SIG-M5 treated with dmso at 0.1 percent for 504 hours (cell line): Measurements from ENCODE around the gene DRC7.

ENCODE experiments used
- DNase-seq: peaks from one replicate; lab custom pipeline; 2025; ENCODE audit not compliant: unreplicated experiment; lab: John Stamatoyannopoulos, UW

Gene DRC7, protein sequence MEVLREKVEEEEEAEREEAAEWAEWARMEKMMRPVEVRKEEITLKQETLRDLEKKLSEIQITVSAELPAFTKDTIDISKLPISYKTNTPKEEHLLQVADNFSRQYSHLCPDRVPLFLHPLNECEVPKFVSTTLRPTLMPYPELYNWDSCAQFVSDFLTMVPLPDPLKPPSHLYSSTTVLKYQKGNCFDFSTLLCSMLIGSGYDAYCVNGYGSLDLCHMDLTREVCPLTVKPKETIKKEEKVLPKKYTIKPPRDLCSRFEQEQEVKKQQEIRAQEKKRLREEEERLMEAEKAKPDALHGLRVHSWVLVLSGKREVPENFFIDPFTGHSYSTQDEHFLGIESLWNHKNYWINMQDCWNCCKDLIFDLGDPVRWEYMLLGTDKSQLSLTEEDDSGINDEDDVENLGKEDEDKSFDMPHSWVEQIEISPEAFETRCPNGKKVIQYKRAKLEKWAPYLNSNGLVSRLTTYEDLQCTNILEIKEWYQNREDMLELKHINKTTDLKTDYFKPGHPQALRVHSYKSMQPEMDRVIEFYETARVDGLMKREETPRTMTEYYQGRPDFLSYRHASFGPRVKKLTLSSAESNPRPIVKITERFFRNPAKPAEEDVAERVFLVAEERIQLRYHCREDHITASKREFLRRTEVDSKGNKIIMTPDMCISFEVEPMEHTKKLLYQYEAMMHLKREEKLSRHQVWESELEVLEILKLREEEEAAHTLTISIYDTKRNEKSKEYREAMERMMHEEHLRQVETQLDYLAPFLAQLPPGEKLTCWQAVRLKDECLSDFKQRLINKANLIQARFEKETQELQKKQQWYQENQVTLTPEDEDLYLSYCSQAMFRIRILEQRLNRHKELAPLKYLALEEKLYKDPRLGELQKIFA

DNA sequence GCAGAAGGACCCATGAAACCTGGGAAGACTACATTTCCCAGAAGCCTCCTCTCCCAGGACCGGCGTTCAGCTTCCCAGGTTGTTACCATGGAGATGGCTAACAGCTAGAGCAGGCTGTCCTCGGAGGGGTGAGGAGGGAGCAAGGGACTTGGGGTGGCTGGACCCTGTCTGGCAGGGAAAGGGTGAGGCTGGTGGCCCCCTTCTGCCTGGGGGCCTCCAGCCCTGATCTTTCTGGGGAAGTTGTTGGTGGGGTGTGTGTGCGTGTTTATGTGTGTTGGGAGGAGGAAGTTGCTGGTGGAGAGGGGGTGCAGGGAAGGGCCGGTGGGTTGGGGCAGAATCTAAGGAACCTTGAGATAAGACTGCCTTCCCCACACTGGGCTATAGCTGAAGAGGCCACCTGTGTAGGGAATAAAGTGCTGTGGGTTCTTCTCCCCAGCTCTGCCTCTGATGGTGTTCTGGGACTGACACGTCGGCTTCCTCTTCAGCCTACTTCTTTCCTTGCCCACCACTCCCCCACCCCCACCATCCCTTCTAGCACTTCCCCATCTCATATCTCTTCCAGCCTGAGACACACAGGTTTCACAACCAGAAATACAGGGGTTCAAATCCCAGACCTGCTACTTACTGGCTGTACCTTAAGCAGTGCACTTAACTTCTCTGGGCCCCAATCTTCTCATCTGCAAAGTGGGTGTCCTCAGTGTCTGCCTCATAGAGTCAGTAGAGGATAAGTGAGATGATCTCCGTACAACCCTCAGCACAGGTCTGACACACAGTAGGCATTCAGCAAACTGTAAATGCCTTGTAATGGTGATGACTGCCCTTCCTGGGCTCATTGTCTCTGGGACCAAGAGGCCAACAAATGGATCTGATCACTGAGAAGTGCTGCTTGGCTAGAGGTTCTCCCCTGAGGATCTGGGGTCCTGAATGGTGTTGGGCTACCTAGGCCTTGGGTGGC lies at the start of gene DRC7:
Gene DRC7 (plus strand): TSS at position 82 of the 955 bp plus-strand sequence. CDS start 3,144 bp downstream, outside the sequence.
- DNase-seq, result peak; percentile 83

DNA sequence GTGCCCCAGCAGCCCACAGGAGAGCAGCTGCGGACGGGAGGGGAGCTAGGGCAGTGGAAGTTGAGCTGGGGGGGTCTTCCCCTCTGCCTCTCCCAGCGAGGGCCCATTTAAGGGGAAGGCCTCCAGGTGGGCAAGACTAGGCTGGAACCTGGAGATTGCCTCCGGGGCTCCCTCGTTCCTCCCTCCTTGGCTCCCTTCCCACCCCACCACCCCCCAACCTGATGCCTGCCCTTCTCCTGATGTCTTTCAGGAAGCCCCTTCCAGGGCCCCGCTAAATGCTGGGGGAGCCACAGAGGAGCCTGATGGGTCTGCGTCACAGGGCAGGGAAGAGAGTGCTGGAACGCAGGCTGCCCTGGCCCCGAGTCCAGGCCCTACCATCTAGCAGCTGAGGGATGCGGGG lies 49.4 kb upstream of the DRC7 start:
- DNase-seq, result no peak

DNA sequence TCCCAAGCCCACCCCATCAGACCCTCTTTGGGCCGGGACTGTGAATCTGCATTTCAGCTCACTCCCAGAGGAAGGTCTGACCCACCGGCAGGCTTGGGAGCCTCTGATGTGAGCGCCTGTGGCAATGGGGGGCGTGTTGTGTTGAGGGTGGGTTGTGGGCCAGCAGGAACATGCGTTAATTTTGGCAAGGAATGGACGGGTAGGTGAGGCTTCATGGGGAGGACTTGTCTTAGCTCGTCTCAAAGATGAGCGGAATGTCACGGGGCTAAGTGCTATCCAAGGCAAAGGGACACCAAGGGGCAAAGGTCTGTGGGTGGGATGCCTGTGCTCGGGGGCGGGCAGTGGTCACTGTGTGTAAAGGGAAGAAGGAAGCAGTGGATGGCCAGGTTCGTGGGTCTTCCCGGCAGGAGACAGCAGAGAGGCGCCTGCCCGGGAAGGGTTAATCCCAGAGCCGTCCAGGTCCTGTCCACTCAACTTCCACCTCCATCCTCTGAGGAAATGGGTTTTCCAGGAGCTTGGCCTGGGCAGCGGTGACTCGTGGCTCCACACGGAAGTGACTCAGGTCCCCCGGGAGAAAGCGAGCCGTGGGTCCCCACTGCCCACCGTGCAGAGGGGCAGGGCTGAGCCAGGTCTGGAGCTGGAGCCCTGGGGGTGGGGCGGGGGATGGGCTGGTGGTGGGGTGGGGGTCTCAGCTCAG lies 48.8 kb upstream of the DRC7 start:
- no peak for DNase-seq

DNA sequence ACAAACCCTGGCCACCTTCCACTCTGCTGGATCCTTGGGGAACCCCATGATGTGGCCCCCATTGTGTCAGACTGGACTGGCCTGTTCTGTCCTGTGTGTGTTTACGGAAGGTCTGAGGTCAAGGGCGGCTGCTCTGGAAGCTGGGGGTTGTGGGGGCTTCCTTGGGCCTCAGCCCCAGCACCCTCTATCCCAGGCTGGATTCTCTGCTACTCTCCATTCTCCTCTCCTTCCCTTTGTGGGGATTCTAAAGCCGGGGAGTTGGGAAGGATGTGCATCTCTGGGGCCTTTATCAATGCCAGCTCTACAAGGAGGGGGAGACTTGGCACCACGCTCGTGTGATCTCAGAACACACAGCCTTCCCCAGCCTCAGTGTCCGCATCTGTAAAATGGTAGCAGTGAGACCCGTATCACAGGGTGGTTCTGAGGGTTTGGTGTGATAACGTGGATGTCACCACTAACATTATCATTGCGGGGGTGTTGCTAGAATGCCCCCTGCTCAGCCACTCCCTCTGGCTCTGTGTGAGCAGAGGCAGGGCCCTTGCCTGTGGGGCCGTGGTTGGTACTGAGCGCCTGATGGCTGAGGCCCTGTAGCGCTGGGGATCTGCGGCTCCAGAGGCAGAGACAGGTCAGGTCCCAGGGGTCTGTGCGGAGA lies 48.1 kb upstream of the DRC7 start:
- DNase-seq, result no peak

DNA sequence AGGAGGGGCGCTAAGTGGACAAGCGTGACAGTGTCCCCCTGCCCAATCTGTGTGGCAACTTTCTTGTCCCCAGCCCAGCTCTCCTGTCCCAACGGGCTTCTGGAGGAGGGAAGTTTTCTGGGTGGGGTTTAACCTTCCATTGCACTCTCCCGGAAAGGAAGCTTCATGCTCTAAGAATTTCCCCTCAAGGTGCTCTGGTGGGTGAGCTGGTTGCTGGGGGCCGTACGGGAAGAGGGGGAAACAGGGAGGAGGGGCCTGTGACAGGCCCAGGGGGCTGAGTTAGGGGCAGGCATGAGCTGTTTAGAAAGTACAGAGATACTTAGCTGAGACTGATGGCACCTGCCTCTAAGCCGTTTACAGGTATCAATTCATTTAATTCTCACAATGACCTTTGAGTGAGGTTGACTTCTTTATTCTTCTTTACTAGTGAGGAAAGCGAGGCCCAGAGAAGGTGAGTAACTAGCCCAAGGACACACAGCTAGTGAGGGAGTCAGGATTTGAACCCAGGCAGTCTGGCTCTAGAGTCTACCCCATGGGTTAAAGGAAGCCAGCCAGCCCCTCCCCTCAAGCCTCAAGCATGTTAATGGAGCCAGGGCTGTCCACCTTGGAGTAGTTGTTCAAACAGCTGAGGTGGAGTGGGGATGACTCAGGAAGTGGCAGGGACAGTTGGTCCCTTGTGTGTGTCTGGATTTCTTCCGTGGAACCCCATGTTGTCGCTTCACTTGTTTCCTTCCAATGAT lies 47.3 kb upstream of the DRC7 start:
- no peak for DNase-seq

DNA sequence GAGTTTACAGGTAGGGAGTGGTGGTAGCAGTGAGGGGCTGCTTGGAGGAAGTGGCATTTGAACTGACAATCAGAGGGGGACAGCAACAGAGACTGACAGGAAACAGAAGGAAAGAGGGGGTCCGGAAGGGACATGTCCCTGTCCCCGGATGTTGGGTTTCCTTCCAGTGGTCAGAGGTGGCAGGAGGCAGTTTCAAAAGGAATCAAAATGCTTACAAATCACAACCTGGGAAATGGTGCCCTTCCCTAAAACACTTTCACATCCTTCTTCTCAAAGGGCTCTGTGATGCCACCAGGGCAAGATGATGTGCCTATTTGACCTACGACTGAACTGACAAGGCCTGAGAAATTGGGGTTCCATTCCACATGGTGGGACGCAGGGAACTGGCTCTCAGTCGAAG lies 46.5 kb upstream of the DRC7 start:
- peak; percentile 37 for DNase-seq

DNA sequence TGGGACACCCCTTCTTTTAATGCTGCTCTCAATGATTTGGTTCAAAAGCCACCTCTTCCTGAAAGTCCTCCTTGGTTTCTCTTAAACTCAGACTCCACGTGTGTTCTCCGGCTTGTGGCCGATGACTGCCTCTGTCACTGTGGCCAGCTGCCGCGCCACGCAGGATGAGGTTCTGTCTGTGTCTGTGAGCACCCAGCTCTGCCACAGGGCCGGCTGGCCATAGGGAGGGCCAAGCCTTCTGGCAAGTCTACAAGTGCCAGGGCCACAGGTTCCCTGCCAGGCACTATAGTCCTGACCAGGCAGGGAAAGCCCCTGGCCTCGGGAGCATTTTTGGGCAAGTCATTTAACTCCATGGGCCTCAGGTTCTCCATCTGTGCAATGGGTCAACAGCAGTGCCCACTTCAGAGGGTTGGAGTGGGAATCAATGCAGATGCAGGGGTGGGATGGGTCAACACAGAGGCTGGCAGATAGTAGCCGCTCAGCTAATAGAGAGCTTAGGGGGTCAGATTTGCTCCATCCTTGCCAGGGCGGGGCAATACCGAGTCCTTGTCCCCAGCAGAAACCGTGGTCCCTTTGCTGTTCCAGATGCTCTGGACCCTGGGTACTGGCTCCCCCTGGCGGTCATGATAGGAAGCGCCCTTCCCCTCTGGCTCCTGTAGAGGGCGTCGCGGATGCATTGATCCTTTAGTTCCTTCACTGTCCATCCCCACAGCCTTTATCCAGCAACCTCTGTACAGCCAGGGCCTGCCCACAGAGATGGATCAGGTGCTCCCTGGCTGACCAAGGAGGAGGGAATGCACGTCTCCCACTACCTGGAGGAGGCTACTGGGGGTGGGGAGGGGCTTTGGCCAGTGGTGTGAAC lies 45.8 kb upstream of the DRC7 start:
- peak; percentile 63 for DNase-seq

DNA sequence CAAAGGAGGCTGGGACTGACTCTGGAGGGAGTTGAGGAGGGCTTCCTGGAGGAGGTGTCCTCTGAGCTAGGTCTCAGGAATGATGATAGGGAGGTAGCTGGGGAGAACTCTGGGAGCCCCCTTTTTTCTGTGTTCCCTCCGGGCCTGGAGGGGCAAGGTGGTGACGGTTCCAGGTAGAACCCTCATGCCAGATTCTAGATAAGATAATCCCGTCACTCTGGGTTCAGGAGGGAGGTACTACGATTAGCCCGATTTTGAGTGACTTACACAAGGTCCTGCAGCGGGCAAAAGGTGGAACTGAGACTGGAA lies 45.2 kb upstream of the DRC7 start:
- no peak for DNase-seq

DNA sequence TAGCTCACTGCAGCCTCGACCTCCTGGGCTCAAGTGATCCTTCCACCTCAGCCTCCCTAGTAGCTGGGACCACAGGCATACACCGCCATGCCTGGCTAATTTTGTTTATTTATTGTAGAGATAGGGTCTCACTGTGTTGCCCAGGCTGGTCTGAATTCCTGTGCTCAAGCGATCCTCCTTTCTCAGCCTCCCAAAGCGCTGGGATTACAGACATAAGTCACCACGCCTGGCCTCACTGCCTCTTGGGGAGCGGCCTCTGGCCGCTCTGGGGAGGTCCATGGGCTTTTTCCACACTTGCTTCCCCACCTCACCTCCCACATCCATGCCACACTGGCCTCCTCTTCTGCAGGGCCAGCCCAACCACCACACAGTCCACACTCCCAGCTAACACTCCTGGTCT lies 44.8 kb upstream of the DRC7 start:
- DNase-seq, result no peak

DNA sequence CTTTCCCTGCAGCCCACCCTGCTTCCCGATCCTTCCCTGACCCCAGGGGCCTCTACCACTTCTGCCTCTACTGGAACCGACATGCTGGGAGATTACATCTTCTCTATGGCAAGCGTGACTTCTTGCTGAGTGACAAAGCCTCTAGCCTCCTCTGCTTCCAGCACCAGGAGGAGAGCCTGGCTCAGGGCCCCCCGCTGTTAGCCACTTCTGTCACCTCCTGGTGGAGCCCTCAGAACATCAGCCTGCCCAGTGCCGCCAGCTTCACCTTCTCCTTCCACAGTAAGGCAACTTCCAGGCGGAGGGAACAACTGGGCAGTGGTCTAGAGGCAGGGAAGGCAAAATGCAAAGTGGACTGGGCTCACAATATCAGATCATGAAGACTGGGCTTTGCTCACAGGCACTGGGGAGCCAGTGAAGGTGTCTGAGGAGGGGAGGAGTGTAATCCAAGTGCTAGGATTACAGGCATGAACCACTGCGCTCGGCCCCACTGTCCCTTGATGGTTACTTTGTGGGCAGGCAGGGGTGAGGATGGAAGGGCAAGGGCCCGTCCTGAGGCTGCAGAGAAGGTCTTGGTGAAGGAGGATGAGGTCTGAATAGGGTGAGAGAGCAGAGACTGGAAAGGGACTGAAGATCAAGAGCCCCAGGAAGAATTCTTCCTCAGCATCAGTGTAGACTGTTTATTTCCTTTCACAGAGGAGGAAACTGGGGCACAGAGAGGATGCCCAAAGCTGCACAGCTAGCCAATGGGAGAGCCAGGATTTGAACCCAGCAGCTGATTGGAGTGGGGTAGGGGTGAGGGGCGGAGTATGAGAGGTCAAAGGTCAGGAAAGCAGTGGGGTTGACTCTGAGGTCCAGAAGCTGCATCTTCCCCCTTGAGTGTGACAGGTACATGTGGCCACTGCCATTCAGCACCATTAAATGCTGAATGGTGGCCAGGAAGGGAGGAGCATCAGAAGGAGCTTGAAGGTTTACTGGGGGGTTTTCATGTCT lies 43.0 kb upstream of the DRC7 start:
- no peak for DNase-seq

DNA sequence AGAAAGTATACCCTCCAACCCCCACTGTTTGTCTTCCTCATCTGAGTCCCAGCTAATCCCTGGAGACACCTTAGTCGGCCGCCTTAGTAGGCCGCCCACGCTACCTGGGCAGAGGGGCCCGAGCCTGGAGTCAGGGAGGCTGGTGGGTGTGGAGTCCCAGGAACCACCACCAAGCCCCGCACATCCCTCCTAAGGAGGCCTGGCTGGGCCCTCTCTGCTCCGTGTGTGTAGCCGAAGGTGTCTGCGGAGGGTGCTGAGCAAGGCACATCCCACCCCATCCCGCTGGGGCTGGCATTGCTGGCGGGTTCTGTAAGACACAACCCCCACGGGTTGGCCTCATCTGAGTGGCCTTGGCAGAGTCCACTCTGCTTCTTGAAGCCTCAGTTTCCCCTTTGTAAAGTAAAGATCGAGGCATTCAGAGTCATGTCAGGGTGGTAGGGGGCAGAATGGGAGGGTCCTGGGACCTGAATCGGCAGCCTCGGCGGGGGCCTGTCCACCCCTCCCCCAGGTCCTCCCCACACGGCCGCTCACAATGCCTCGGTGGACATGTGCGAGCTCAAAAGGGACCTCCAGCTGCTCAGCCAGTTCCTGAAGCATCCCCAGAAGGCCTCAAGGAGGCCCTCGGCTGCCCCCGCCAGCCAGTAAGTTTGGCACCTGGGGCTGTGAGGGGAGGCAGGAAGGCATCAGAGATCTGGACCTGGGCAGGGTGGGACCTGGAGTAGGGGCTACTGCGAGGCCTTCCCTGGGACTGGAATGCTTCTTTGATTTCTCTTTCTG lies 41.7 kb upstream of the DRC7 start:
- DNase-seq, result no peak

DNA sequence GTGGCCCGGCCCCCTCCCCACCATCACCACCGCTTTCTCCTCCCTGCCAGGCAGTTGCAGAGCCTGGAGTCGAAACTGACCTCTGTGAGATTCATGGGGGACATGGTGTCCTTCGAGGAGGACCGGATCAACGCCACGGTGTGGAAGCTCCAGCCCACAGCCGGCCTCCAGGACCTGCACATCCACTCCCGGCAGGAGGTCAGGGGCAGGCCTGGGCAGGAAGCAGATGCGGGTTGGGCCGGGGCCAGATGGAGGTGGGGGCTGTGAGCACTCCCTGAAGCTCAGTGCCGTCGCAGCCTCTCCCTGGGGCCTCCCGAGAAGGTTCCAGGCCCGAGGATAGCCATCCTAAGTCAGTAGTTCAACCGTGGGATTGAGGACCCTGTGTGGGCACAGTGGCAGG lies 40.7 kb upstream of the DRC7 start:
- DNase-seq, result no peak

DNA sequence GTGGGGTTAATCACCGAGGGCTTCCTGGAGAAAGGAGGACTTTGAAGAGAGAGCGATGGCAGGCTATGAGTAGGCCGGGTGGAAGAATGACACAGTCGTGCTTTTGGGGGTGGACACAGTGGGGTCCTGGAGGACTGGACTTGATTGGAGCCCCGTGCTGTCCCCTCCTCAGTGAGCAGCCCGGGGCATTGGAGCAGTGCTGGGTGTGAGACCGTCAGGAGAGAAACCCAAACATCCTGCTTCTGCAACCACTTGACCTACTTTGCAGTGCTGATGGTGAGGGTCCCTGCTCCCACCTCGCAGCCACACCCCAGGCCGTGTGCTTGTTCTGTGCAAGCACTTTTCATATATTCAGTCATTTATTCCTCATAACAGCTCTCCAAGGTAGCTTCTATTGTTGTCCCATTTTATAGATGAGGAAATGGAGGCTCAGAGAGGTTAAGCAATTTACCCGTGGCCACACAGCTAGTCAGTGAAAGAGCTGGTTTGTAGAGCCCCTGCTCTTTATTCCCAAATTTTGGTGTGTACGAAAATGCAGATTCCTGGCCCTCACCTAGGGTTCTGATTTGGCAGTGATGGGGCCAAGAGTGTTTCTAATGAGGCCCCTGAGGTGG lies 38.2 kb upstream of the DRC7 start:
- DNase-seq, result no peak

DNA sequence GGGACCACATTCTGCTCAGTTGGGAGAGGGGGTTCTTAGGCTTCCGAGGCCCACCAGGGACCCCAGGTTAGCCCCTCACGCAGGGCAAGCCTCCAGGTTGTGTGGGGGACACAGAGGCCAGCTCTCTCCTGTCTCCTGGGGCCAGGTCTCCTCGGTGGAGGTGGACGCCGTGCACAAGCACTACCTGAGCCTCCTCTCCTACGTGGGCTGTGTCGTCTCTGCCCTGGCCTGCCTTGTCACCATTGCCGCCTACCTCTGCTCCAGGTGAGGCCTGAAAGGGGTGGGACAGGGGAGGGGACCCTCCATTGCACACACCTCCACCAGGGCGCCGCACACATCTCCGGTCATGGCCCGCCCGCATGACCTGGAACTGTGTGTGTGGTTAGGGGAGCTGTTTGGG lies 37.4 kb upstream of the DRC7 start:
- no peak for DNase-seq

DNA sequence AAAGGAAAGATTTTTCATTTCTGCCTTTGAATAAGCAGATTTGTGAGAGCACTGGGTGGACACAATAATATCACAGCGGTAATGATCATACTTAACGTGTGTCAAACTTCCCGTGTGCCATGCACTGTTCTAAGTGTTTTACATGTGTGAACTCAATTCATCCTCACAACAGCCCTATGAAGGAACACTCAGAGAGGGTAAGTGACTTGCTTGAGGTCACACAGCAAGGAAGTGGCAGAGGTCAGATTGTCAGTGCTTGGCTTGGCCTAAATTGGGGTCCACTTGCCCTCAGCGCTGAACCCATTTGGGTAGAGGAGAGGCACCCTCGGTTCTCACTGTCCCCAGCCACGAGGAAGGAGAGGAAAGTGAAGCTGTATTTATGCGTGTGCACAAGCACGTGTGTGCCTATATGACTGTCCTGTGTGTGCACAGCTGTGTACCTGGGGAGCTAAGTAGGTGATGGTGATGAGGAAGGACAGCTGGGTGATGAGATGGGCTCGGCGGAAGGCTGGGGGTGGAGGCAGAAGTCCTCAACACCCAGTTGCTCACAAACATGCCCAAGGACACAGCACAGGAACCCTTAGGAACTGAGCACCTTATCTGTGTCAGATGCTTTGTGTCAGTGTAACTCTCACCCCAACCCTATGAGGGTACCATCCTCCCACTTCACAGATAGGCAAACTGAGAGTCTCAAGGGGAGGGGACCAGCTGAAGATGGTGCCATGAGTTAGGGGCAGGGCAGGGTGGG lies 36.3 kb upstream of the DRC7 start:
- no peak for DNase-seq
